GM23338 (cell line): Measurements from ENCODE around the gene GUCA1C. TPM values are rescaled to one million over a fixed set of nuclear protein-coding genes. Genes with fewer than 3 reads are reported as not detected.

Experiments
- ATAC-seq: fragments of 200-7000 bp; cut with Tn5 transposase; 3 replicates; pipeline ENCODE4 v1.9.1; 2020
- DNase-seq: peaks from one replicate; pipeline ENCODE4 v3.0.0-alpha.2; 2015; ENCODE audit warnings: low spot score
- H2AFZ ChIP-seq: fragments of 200-600 bp; sonication (generic); 2 replicates; pipeline ENCODE4 v1.8.0; 2016; ENCODE audit warnings: antibody characterized with exemption, mild to moderate bottlenecking, moderate library complexity
- H3F3A ChIP-seq: fragments of 200-600 bp; sonication (generic); replicated peaks from 2 replicates; pipeline ENCODE4 v1.8.0; 2017; ENCODE audit warnings: antibody characterized with exemption, mixed run types, low read depth
- H3K27ac ChIP-seq: fragments of 200-600 bp; sonication (generic); 2 replicates; pipeline ENCODE4 v1.6.1; 2016; ENCODE audit warnings: low read depth
- H3K27me3 ChIP-seq: fragments of 200-600 bp; sonication (generic); 2 replicates; pipeline ENCODE4 v1.8.0; 2016; ENCODE audit warnings: mild to moderate bottlenecking, mixed run types, moderate library complexity; ENCODE audit not compliant: insufficient read depth
- H3K36me3 ChIP-seq: fragments of 200-600 bp; sonication (generic); 2 replicates; pipeline ENCODE4 v1.8.0; 2016; ENCODE audit warnings: mild to moderate bottlenecking; ENCODE audit not compliant: insufficient read depth
- H3K4me1 ChIP-seq: fragments of 200-600 bp; sonication (generic); 2 replicates; pipeline ENCODE4 v1.8.0; 2016; ENCODE audit warnings: mild to moderate bottlenecking, moderate library complexity; ENCODE audit not compliant: insufficient read depth
- H3K4me2 ChIP-seq: fragments of 200-600 bp; sonication (generic); 2 replicates; pipeline ENCODE4 v1.7.1; 2017; ENCODE audit warnings: mixed run types
- H3K4me3 ChIP-seq: fragments of 200-600 bp; sonication (generic); 2 replicates; pipeline ENCODE4 v1.6.1; 2016; ENCODE audit warnings: mixed run types
- H3K79me2 ChIP-seq: fragments of 200-600 bp; sonication (generic); replicated peaks from 2 replicates; pipeline ENCODE4 v1.8.0; 2017; ENCODE audit warnings: mild to moderate bottlenecking; ENCODE audit not compliant: insufficient read depth
- H3K9me2 ChIP-seq: fragments of 200-600 bp; sonication (generic); 2 replicates; pipeline ENCODE4 v1.8.0; 2017; ENCODE audit not compliant: insufficient read depth
- H4K20me1 ChIP-seq: fragments of 200-600 bp; sonication (generic); replicated peaks from 2 replicates; pipeline ENCODE4 v1.8.0; 2017; ENCODE audit warnings: mild to moderate bottlenecking; ENCODE audit not compliant: insufficient read depth
- H3K27ac Mint-ChIP-seq: 2 replicates; pipeline ENCODE4 v1.8.0; 2020; ENCODE audit warnings: inconsistent platforms, mild to moderate bottlenecking, moderate library complexity, mixed read lengths
- H3K27me3 Mint-ChIP-seq: 3 replicates; pipeline ENCODE4 v1.8.0; 2022; ENCODE audit warnings: low read depth, mild to moderate bottlenecking, moderate library complexity, mixed read lengths, inconsistent platforms; ENCODE audit not compliant: insufficient read depth, poor library complexity
- H3K36me3 Mint-ChIP-seq: 3 replicates; pipeline ENCODE4 v1.8.0; 2021; ENCODE audit warnings: low read depth, mild to moderate bottlenecking, inconsistent platforms, moderate library complexity, mixed read lengths
- H3K4me1 Mint-ChIP-seq: 3 replicates; pipeline ENCODE4 v1.8.0; 2020; ENCODE audit warnings: mild to moderate bottlenecking, inconsistent platforms, mixed read lengths
- H3K4me3 Mint-ChIP-seq: 3 replicates; pipeline ENCODE4 v1.8.0; 2021; ENCODE audit warnings: moderate library complexity, mild to moderate bottlenecking, inconsistent platforms, mixed read lengths
- H3K9me3 Mint-ChIP-seq: 3 replicates; pipeline ENCODE4 v1.8.0; 2020; ENCODE audit warnings: moderate library complexity, mild to moderate bottlenecking, inconsistent platforms, mixed read lengths
- CREB1 ChIP-seq: fragments of 250-450 bp; sonication (Bioruptor Pico); IDR thresholded peaks from 2 replicates; pipeline ENCODE4 v1.5.0; 2020; ENCODE audit warnings: low read depth, mild to moderate bottlenecking, moderate library complexity
- CTCF ChIP-seq, 2 experiments: fragments of 200-600 bp in 1 of 2; sonication (generic) in 1 of 2; conservative IDR thresholded peaks; 2 replicates each; pipeline versions ENCODE4 v1.5.1 to v1.6.1; 2016 to 2017; ENCODE audit warnings: antibody characterized with exemption in 2 of 2, low read depth in 2 of 2, mild to moderate bottlenecking in 2 of 2, moderate library complexity in 1 of 2
- ETS1 ChIP-seq: IDR thresholded peaks from 2 replicates; pipeline ENCODE4 v1.6.1; 2016; ENCODE audit warnings: antibody characterized with exemption
- EZH2phosphoT487 ChIP-seq: fragments of 200-600 bp; sonication (generic); IDR thresholded peaks from one replicate; pipeline ENCODE4 v1.8.1; 2018; ENCODE audit warnings: antibody characterized with exemption; ENCODE audit not compliant: unreplicated experiment
- NANOG ChIP-seq: IDR thresholded peaks from 2 replicates; pipeline ENCODE4 v1.6.1; 2016; ENCODE audit warnings: antibody characterized with exemption, borderline replicate concordance
- POLR2AphosphoS5 ChIP-seq: IDR thresholded peaks from 2 replicates; pipeline ENCODE4 v1.6.1; 2016; ENCODE audit warnings: antibody characterized with exemption, low read depth
- STAT1 ChIP-seq: IDR thresholded peaks from one replicate; pipeline ENCODE4 v1.6.1; 2016; ENCODE audit warnings: antibody characterized with exemption; ENCODE audit not compliant: unreplicated experiment
- ZNF114 ChIP-seq: fragments of 250-450 bp; sonication (Bioruptor Pico); IDR thresholded peaks from 2 replicates; pipeline ENCODE4 v1.5.0; 2020; ENCODE audit warnings: mild to moderate bottlenecking, moderate library complexity
- ZNF462 ChIP-seq: fragments of 250-450 bp; sonication (Bioruptor Pico); IDR thresholded peaks from 2 replicates; pipeline ENCODE4 v1.5.0; 2020; ENCODE audit warnings: mild to moderate bottlenecking, moderate library complexity
- polyA plus RNA-seq: library from polyadenylated mRNA; unstranded; fragments of >200 nt; fragmentation: Nextera tagmentation; extraction: Ambion mirVana; gene quantifications from 2 replicates; pipeline ENCODE4 v1.2.1, GENCODE V29; 2016
- total RNA-seq: library from RNA; depleted of rRNA; stranded (reverse); fragments of >200 nt; shearing (Covaris generic); gene quantifications from 2 replicates; pipeline ENCODE4 v1.2.3, GENCODE V29; 2014
- TF ChIP-seq, protein P1 (sequence below): IDR thresholded peaks from one replicate; pipeline ENCODE4 v1.6.1; 2018; ENCODE audit warnings: antibody characterized with exemption; ENCODE audit not compliant: unreplicated experiment

GUCA1C gene
- total and polyA plus RNA-seq, 2 experiments from 2014 or later: not detected

DNA sequence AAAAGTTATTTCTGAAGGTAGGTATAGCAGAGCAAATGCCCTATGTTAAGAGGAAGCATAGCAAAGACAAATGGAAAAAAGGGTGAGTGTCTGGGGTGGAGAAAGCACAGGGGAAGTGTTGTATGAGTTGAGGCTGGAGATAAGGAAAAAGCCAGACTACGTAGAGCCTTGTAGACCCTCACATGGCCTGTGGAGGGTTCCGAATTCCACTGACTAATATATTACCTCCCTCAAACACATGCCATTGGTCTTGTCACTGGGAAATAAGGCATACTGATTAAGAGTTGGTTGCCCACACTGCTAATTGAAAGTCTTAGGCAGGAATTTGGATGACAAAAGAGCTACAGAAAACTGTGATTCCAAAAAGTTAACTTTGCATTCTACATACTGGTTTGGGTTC is 65.9 kb downstream of the GUCA1C start (continued):
- TF ChIP-seq, protein P1, sequence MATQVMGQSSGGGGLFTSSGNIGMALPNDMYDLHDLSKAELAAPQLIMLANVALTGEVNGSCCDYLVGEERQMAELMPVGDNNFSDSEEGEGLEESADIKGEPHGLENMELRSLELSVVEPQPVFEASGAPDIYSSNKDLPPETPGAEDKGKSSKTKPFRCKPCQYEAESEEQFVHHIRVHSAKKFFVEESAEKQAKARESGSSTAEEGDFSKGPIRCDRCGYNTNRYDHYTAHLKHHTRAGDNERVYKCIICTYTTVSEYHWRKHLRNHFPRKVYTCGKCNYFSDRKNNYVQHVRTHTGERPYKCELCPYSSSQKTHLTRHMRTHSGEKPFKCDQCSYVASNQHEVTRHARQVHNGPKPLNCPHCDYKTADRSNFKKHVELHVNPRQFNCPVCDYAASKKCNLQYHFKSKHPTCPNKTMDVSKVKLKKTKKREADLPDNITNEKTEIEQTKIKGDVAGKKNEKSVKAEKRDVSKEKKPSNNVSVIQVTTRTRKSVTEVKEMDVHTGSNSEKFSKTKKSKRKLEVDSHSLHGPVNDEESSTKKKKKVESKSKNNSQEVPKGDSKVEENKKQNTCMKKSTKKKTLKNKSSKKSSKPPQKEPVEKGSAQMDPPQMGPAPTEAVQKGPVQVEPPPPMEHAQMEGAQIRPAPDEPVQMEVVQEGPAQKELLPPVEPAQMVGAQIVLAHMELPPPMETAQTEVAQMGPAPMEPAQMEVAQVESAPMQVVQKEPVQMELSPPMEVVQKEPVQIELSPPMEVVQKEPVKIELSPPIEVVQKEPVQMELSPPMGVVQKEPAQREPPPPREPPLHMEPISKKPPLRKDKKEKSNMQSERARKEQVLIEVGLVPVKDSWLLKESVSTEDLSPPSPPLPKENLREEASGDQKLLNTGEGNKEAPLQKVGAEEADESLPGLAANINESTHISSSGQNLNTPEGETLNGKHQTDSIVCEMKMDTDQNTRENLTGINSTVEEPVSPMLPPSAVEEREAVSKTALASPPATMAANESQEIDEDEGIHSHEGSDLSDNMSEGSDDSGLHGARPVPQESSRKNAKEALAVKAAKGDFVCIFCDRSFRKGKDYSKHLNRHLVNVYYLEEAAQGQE: no peak
- TF ChIP-seq STAT1 (no peak), POLR2AphosphoS5 (no peak), CREB1 (no peak), EZH2phosphoT487 (no peak), CTCF (conservative IDR thresholded peaks at IDR 0.05; ENCODE audit: low read depth in 2 of 2) (no peak)

GRCh38 chr3:108887121-108887520 is 66.6 kb downstream of the GUCA1C start:
- DNase-seq: no peak
- H4K20me1 ChIP-seq: no peaks in the 10 kb centered on the region
- no peaks in the 10 kb centered on the region for H3K9me2 ChIP-seq
- Mint-ChIP-seq H3K9me3 (no peaks in the 10 kb centered on the region), H3K36me3 (no peaks in the 10 kb centered on the region), H3K27ac (no peak overlapping the region), H3K4me3 (no peak overlapping the region), H3K4me1 (peaks cover 12% of the 10 kb centered on the region), H3K27me3 (no peaks in the 10 kb centered on the region)
- no peaks in the 10 kb centered on the region for H3K27me3 ChIP-seq
- no peaks in the 10 kb centered on the region for H3K79me2 ChIP-seq
- H3K4me2 ChIP-seq: peak overlapping the region; percentile 21; the same call in 1 of the 2 replicates
- H3F3A ChIP-seq: no peaks in the 10 kb centered on the region
- no peak for ATAC-seq
- TF ChIP-seq ETS1 (no peak), ZNF462 (CRISPR knock-in tag) (no peak), ZNF114 (CRISPR knock-in tag) (no peak), POLR2AphosphoS5 (no peak), CTCF (conservative IDR thresholded peaks at IDR 0.05; ENCODE audit: low read depth in 2 of 2) (no peak), NANOG (no peak)
- H3K4me3 ChIP-seq: no peak overlapping the region
- H2AFZ ChIP-seq: peak overlapping the region; percentile 44; the same call in 1 of the 2 replicates
- H3K36me3 ChIP-seq: no peaks in the 10 kb centered on the region
- H3K27ac ChIP-seq: no peak overlapping the region
- H3K4me1 ChIP-seq: peaks cover 17% of the 10 kb centered on the region
